K562 (cell line): Measurements from ENCODE around the gene RAMAC. TPM values are rescaled to one million over a fixed set of nuclear protein-coding genes. Genes with fewer than 3 reads are reported as not detected.
A peak's percentile ranks its signal among the peaks of the same experiment; 100 is the strongest.

Source experiments
- ADNP ChIP-seq: fragments of 200-800 bp; sonication (Bioruptor generic); IDR thresholded peaks from 2 replicates; pipeline ENCODE4 v1.6.1; 2016; ENCODE audit warnings: missing genetic modification characterization, missing compliant biosample characterization
- BDP1 ChIP-seq: IDR thresholded peaks from 3 replicates; pipeline ENCODE4 v1.6.1; 2011; ENCODE audit not compliant: insufficient read length, insufficient read depth
- ETV1 ChIP-seq: fragments of 450-650 bp; conservative IDR thresholded peaks from 2 replicates; pipeline ENCODE4 v1.6.1; 2016; ENCODE audit warnings: missing genetic modification characterization, control low read depth, low read depth, missing compliant biosample characterization
- GATA2 ChIP-seq: sonication (generic); formaldehyde crosslinking; IDR thresholded peaks from 2 replicates; pipeline ENCODE4 v1.4.0; 2020; ENCODE audit warnings: mild to moderate bottlenecking, missing genetic modification reagents
- GTF2F1 ChIP-seq: IDR thresholded peaks from 2 replicates; pipeline ENCODE4 v1.6.1; 2011; ENCODE audit warnings: low read depth, low read length, improper control_type of control experiment
- MXI1 ChIP-seq: IDR thresholded peaks from 2 replicates; pipeline ENCODE4 v1.6.1; 2011; ENCODE audit warnings: low read depth, mild to moderate bottlenecking, improper control_type of control experiment, low read length
- NCOA2 ChIP-seq, 2 experiments: fragments of 450-650 bp; IDR thresholded peaks; 2 replicates each; pipeline ENCODE4 v1.6.1; 2018; ENCODE audit warnings: mild to moderate bottlenecking in 2 of 2, moderate library complexity in 1 of 2; ENCODE audit not compliant: partially characterized antibody in 2 of 2
- NCOA4 ChIP-seq: fragments of 450-650 bp; IDR thresholded peaks from 2 replicates; pipeline ENCODE4 v1.6.1; 2018; ENCODE audit warnings: mild to moderate bottlenecking; ENCODE audit not compliant: partially characterized antibody
- NONO ChIP-seq, 2 experiments: fragments of 200-400 bp in 1 of 2; fragments of 450-650 bp in 1 of 2; formaldehyde crosslinking in 1 of 2; IDR thresholded peaks; 2 replicates each; pipeline ENCODE4 v1.6.1; 2017; ENCODE audit warnings: low read depth in 2 of 2, mild to moderate bottlenecking in 2 of 2, moderate library complexity in 2 of 2, low read length in 1 of 2
- NR2C2 ChIP-seq, 2 experiments: fragments of 200-800 bp in 1 of 2; sonication (Bioruptor generic) in 1 of 2; sonication (generic) in 1 of 2; formaldehyde crosslinking in 1 of 2; IDR thresholded peaks; 2 replicates each; pipeline versions ENCODE4 v1.6.1 to v1.8.0; 2016 to 2022; ENCODE audit warnings: mild to moderate bottlenecking in 1 of 2, missing compliant biosample characterization in 1 of 2, missing genetic modification characterization in 1 of 2, missing genetic modification reagents in 1 of 2
- STAG1 ChIP-seq: sonication (generic); formaldehyde crosslinking; IDR thresholded peaks from 2 replicates; pipeline ENCODE4 v1.5.0; 2020; ENCODE audit warnings: missing genetic modification reagents, borderline replicate concordance
- TEAD2 ChIP-seq: fragments of 450-650 bp; IDR thresholded peaks from 2 replicates; pipeline ENCODE4 v1.6.1; 2016; ENCODE audit warnings: missing genetic modification characterization, control low read depth, missing compliant biosample characterization
- polyA plus RNA-seq, 8 experiments: library from polyadenylated mRNA; depleted of rRNA in 4 of 8; stranded (reverse) in 5 of 8; unstranded in 3 of 8; fragments of >200 nt; fragmentation: Nextera tagmentation in 2 of 8; fragmentation: Illumina TruSeq in 1 of 8; extraction: Ambion mirVana in 2 of 8; extraction: Trizol in 1 of 8; gene quantifications; 2 replicates each; pipeline versions ENCODE4 v1.2.1 to v1.2.3, GENCODE V29; 2011 to 2014; ENCODE audit warnings: inconsistent platforms in 1 of 8, missing spikeins in 1 of 8
- total RNA-seq, 7 experiments: library from RNA; depleted of rRNA in 6 of 7; stranded (reverse); fragments of >200 nt in 6 of 7; fragmentation: Illumina TruSeq in 2 of 7; extraction: Trizol in 2 of 7; gene quantifications; 2 replicates each; pipeline versions ENCODE4 v1.2.1 to v1.2.3, GENCODE V29; 2011 to 2021; ENCODE audit warnings: low replicate concordance in 1 of 7
- TF ChIP-seq, protein P1 (sequence below): fragments of 250-450 bp; sonication (Bioruptor Pico); IDR thresholded peaks from 2 replicates; pipeline ENCODE4 v1.4.0; 2020; ENCODE audit warnings: mild to moderate bottlenecking, moderate library complexity
- TF ChIP-seq, protein P2 (sequence below): fragments of 450-650 bp; IDR thresholded peaks from 2 replicates; pipeline ENCODE4 v1.6.1; 2017; ENCODE audit warnings: mild to moderate bottlenecking, moderate library complexity
- TF ChIP-seq, protein P3 (sequence below), 2 experiments: IDR thresholded peaks; 2 replicates each; pipeline ENCODE4 v1.6.1; 2012; ENCODE audit warnings: improper control_type of control experiment in 2 of 2, low read depth in 2 of 2, low read length in 2 of 2, borderline replicate concordance in 1 of 2

RAMAC gene
- total and polyA plus RNA-seq, 9 of the 15 experiments (the other 6 are each of a cell fraction or from before 2014, with no cell fraction given): 26.9 to 108 (median 38.4) TPM

DNA sequence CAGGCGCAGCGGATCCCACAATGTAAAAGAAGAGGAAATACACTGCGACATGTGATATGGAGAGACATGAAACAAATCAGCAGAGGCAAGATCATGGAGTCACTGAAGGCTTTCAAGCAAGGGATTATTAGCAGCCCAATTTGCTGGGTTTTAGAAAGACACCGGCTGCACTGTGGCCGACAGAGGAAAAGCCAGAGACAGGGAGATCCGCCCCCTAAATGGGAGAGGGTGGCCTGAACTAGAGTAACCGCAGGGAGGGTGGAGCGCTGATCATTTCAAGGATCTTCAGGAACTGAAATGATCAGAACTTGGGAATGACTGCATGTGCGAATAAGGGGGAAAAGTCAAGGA, 26.0 kb downstream of the RAMAC start (continued):
- TF ChIP-seq, protein P1, sequence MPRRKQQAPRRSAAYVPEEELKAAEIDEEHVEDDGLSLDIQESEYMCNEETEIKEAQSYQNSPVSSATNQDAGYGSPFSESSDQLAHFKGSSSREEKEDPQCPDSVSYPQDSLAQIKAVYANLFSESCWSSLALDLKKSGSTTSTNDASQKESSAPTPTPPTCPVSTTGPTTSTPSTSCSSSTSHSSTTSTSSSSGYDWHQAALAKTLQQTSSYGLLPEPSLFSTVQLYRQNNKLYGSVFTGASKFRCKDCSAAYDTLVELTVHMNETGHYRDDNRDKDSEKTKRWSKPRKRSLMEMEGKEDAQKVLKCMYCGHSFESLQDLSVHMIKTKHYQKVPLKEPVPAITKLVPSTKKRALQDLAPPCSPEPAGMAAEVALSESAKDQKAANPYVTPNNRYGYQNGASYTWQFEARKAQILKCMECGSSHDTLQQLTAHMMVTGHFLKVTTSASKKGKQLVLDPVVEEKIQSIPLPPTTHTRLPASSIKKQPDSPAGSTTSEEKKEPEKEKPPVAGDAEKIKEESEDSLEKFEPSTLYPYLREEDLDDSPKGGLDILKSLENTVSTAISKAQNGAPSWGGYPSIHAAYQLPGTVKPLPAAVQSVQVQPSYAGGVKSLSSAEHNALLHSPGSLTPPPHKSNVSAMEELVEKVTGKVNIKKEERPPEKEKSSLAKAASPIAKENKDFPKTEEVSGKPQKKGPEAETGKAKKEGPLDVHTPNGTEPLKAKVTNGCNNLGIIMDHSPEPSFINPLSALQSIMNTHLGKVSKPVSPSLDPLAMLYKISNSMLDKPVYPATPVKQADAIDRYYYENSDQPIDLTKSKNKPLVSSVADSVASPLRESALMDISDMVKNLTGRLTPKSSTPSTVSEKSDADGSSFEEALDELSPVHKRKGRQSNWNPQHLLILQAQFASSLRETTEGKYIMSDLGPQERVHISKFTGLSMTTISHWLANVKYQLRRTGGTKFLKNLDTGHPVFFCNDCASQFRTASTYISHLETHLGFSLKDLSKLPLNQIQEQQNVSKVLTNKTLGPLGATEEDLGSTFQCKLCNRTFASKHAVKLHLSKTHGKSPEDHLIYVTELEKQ (CRISPR knock-in tag): no peak
- TF ChIP-seq GATA2 (CRISPR knock-in tag) (0 out of 2 replicates have a peak, but pooled peaks have one; percentile 34), NCOA2 (IDR thresholded peaks at IDR 0.05; ENCODE audit: partially characterized antibody in 2 of 2) (no peak), NCOA4 (no peak), TEAD2 (tag) (0 out of 2 replicates have a peak, but pooled peaks have one; percentile 43), NR2C2 (CRISPR knock-in tag; IDR thresholded peaks at IDR 0.05) (no peak), NR2C2 (tag; IDR thresholded peaks at IDR 0.05) (no peak), NONO (IDR thresholded peaks at IDR 0.05; ENCODE audit: low read depth in 2 of 2, low read length in 1 of 2) (no peak), BDP1 (no peak), ADNP (tag) (no peak), GTF2F1 (no peak), ETV1 (tag) (no peak), MXI1 (no peak), STAG1 (no peak)
- TF ChIP-seq, protein P2, sequence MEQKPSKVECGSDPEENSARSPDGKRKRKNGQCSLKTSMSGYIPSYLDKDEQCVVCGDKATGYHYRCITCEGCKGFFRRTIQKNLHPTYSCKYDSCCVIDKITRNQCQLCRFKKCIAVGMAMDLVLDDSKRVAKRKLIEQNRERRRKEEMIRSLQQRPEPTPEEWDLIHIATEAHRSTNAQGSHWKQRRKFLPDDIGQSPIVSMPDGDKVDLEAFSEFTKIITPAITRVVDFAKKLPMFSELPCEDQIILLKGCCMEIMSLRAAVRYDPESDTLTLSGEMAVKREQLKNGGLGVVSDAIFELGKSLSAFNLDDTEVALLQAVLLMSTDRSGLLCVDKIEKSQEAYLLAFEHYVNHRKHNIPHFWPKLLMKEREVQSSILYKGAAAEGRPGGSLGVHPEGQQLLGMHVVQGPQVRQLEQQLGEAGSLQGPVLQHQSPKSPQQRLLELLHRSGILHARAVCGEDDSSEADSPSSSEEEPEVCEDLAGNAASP: no peak
- TF ChIP-seq, protein P3, sequence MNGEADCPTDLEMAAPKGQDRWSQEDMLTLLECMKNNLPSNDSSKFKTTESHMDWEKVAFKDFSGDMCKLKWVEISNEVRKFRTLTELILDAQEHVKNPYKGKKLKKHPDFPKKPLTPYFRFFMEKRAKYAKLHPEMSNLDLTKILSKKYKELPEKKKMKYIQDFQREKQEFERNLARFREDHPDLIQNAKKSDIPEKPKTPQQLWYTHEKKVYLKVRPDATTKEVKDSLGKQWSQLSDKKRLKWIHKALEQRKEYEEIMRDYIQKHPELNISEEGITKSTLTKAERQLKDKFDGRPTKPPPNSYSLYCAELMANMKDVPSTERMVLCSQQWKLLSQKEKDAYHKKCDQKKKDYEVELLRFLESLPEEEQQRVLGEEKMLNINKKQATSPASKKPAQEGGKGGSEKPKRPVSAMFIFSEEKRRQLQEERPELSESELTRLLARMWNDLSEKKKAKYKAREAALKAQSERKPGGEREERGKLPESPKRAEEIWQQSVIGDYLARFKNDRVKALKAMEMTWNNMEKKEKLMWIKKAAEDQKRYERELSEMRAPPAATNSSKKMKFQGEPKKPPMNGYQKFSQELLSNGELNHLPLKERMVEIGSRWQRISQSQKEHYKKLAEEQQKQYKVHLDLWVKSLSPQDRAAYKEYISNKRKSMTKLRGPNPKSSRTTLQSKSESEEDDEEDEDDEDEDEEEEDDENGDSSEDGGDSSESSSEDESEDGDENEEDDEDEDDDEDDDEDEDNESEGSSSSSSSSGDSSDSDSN (IDR thresholded peaks at IDR 0.05; ENCODE audit: borderline replicate concordance in 1 of 2, low read depth in 2 of 2, low read length in 2 of 2): 0 out of 4 replicates have a peak, but pooled peaks of 1 of the 2 experiments have one; percentile 4
